NOMO-1 (cell line): Measurements from ENCODE around the gene HACD3.

Experiments used
- DNase-seq, 2 experiments: peaks; one replicate each; lab custom pipeline; 2025; ENCODE audit not compliant: unreplicated experiment in 2 of 2; lab: John Stamatoyannopoulos, UW

Gene HACD3

GRCh38 chr15:65530318-65531111 lies at the start of gene HACD3:
HACD3 (plus strand) TSS chr15:65530463; CDS start chr15:65530632, 169 bp downstream.
- DNase-seq, result peak; percentile 71 to 86

DNA sequence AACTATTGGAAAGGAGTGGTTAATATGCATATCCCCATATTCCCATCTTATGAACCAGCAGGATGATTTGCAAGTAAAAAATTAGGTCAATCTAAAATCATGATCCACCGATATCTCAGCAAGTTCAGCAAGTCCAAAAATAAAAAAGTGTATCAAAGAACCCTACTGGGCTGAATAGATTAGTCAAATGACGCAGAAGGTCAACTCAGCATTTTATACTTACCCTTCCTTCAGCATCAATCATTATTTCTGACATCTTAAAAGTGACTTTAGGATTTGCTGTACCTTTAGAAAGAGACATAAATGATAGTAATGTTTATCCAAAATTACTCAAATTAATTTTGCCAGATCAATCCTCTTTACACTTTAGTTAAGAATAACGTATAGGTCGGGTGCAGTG lies 45.4 kb upstream of the HACD3 start:
- no peak for DNase-seq

- no peak for DNase-seq
Observed at GRCh38 chr15:65494076-65494475, 36.2 kb upstream of the HACD3 start.

GRCh38 chr15:65509321-65509720 lies 20.9 kb upstream of the HACD3 start:
- no peak for DNase-seq

DNA sequence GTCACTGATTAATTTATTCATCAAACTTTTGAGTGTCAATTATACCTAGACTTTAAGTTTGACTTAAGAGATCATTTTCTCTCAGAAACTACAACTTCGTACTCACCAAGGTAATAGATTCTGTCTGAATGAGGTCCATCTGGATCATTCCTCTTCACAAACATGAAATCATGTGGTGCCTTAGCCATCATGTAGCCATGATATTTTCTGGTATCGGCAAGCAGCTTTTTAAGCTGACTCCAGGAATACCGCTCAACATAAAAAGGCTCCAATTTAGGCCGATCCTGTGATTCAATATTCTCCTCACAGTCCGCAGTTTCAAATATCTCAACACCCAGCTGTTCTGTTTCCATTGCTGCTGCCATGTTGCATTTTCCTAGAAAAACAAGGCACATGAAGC lies 18.1 kb upstream of the HACD3 start:
- DNase-seq, result no peak

DNA sequence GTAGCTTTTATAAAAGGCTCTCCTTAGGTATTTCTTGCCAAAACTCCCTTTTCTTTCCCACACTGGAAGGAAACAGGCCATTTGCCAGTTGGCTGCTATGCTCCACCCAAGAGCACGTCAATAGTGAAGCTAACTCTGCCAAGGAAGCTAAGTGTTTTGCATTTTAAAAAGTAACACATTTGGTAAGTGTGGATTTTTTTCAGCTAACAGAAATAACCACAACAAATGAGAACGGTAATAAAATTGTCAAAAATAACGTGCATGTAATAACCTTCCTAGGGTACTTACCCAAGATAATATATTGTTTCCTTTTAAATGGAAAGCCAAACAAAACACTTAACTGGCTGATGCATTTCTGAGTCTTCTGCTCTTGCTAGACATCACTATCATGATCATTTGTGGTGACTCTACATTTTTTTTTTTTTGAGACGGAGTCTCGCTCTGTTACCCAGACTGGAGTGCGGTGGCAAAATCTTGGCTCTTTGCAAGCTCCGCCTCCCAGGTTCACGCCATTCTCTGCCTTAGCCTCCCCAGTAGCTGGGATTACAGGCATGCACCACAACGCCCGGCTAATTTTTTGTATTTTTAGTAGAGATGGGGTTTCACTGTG lies 17.4 kb upstream of the HACD3 start:
- DNase-seq, result no peak

GRCh38 chr15:65516997-65517865 lies 13.0 kb upstream of the HACD3 start, which contains the start of gene DPP8:
DPP8 (minus strand) TSS chr15:65517689; CDS start chr15:65512553, 5,136 bp downstream.
- DNase-seq, result peak; percentile 92 to 97

DNA sequence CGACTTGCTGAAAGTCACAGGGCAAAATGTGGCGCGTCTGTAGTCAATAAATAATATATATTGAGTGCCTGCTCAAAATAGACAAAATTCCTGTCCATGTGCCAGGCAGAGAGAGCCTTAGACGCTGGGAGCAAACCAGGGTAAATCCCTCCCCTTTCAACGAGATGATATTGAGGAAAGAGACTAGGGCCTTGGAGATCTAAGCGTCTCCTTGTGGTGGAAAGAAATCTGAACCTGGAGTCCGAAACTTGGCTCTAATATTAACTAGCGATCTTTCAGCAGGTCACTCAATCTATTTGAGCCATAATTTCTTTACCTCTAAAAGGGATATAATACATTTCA lies 12.4 kb upstream of the HACD3 start:
- no peak for DNase-seq

GRCh38 chr15:65518633-65519285 lies 11.5 kb upstream of the HACD3 start:
- DNase-seq, result no peak

- no peak for DNase-seq
Observed at GRCh38 chr15:65521350-65521749, 8.9 kb upstream of the HACD3 start.

DNA sequence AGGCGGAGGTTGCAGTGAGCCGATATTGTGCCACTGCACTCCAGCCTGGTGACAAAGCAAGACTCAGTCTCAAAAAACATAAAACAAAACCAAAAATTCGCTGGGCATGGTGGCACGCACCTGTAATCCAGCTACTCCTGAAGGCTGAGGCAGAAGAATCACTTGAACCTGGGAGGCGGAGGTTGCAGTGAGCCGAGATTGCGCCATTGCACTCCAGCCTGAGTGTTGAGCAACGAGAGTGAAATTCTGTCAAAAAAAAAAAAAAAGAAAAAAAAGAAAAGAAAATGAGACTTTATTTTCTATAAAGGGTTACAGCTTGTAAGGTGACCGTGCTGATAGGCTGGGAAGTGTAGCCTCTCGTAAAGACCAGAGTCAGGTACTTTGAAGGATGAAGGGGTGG lies 6.0 kb upstream of the HACD3 start:
- DNase-seq, result no peak

GRCh38 chr15:65525622-65526021 lies 4.6 kb upstream of the HACD3 start:
- DNase-seq, result no peak

- no peak for DNase-seq
Observed at GRCh38 chr15:65528461-65529060, 1.7 kb upstream of the HACD3 start.

DNA sequence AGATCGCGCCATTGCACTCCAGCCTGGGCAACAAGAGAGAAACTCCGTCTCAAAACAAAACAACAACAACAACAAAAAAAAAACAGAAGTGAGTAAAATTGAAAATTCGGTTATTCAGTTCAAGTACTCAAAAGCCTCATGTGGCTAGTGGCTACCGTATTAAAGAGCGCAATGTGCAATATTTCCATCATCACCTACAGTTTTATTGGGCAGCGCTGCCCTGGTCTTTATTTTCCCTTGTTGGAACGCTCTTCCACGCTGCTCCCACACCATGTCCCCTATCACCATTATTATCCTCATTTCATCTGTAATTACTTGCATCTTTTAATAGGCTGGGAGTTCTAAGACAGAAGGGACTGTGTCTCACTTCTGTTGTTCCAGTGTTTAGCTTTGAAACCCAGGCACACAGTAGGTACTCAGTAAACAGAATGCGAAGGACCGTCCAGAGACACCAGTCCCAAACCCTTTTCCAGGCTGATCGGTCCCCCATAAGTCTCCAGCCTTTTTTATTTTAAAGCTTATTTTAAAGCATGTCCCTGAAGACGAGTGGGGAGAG lies 423 bp upstream of the HACD3 start:
- no peak for DNase-seq

DNA sequence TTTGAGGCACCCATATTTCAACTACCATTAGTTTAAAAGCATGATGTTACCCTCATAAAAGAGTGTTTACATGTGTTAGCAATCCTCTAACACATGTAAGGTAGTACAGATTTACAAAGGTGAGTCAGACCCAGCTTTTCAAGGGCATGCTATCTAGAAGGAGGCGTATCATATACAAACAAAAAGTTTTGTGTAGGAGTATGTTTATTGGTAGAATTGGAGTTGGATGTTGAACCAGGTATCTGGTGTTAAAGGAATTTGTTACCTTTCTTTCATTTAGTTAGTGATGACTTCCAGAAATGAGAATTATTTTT lies 2.4 kb downstream of the HACD3 start:
- no peak for DNase-seq

- DNase-seq, result no peak
Observed at GRCh38 chr15:65533057-65533756, 2.9 kb downstream of the HACD3 start.

DNA sequence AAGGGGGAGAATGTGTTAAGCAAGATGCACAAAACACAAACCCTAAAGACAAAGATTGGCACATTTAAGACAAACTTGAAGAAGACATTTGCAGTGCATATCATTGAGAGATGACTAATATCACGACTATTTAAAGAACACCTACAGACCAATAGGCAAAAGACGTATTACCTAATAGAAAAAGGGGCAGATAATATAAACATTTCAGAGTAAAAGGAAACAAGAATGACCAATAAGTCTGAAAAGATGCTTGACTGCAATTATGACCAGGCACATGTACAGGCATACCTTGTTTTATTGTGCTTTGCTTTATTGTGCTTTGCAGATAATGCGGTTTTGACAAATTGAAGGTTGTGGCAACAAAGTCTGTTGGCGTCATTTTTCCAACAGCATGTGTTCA lies 4.9 kb downstream of the HACD3 start:
- no peak for DNase-seq

DNA sequence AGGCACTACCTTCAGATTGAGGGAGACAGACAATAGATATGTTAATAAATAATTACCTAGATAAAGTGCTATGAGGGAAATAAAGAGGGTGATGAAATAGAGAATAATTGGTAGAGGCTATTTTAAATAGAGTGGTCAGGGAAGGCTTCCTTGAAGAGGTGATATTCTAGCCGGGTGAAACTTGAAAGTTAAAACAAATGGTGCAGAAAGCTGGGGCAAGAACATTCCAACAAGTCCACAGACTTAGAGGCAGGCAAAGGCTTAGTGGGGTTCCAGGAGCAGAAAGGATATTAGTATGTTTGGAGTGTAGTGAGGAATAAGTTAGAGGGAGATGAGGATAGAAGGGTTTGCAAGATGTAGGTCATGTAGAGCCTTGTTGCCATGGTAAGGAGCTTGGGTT lies 10.1 kb downstream of the HACD3 start:
- DNase-seq, result no peak

- no peak for DNase-seq
Observed at GRCh38 chr15:65541231-65541820, 11.1 kb downstream of the HACD3 start.
